ENCODE measurements around the gene TNFSF13B.

Gene TNFSF13B

DNA sequence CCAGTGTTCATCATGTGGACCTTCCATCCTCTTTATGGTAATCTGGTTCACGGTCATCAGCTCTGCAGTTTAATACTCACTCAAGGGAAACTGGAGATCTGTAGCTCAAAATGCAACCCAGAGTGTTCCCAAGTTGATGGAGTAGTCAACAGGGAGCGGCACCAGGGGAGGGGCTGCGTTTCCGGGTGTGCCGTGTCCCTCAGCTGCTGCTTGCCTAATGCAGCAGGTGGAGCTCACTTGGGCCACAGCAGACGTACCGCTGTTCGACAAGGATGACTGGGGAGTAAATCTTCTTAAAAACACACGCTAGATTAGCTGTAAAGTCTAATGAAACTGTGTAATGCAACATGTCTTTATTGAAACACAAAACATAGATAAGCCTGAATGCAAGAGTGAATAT, 81.1 kb downstream of the TNFSF13B start:
- no peak for DNase-seq

DNA sequence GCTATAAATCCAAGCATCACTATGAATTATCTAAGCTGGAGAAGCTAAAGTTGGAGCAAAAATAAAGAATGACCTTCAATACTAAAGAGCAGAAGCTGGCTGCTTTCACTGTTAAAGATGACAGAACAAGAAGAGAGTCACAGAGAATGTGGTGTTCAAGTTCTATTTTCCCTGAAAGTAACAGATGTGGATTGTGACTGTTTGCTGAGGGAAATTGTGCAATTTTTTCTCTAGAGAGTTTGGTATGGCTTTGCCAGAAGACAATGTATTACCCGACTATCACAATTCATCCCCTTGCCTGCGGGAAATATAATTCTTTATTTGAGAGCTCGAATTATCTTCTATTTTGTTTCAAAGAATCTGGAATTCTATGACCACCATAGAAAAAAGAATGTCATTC, 83.1 kb downstream of the TNFSF13B start:
- no peak for DNase-seq

DNA sequence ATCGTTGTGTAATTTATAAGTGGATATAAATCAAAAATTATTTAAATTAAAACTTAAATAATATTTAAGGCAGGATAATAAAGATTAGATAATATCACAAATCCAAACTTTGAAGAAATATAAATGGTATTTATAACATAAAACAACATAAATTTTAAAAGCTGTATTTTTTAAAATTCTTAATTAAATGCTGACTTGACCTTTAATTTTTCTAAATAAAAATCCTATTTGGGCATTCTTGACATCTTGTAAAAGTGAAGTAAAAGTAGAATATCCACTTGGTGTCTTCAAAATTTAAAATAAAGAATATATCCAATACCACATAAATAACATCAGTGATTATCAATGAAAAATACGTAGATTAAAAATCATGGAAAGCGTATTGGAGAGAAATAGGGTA, 87.7 kb downstream of the TNFSF13B start:
- DNase-seq = no peak

Measured in 8988T (cell line).